ENCODE data around the gene VTN.

The VTN gene

DNA sequence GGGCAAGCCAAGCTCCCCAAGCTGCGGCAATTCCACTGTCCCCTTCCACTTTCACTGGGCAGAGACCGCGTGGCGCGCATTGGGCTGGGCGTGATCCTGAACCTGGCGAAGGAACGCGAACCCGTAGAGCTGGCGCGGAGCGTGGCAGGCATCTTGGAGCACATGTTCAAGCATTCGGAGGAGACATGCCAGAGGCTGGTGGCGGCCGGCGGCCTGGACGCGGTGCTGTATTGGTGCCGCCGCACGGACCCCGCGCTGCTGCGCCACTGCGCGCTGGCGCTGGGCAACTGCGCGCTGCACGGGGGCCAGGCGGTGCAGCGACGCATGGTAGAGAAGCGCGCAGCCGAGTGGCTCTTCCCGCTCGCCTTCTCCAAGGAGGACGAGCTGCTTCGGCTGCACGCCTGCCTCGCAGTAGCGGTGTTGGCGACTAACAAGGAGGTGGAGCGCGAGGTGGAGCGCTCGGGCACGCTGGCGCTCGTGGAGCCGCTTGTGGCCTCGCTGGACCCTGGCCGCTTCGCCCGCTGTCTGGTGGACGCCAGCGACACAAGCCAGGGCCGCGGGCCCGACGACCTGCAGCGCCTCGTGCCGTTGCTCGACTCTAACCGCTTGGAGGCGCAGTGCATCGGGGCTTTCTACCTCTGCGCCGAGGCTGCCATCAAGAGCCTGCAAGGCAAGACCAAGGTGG lies 11.2 kb upstream of the VTN start:
- H3K27ac ChIP-seq (ENCODE audit: low read length): no peak overlapping the region
- H3K36me3 ChIP-seq (ENCODE audit: control insufficient read depth, low read depth, low read length): no peaks in the 10 kb centered on the region
- no peak overlapping the region for H3K9ac ChIP-seq (ENCODE audit: low read length)
- no peak overlapping the region for H3K4me3 ChIP-seq (ENCODE audit: low read length)
- H3K27me3 ChIP-seq (ENCODE audit: control insufficient read depth, insufficient read depth, low read length): peaks cover 61% of the 10 kb centered on the region
- H3K4me1 ChIP-seq (ENCODE audit: control insufficient read depth, low read depth, low read length): no peaks in the 10 kb centered on the region
- no peaks in the 10 kb centered on the region for H3K9me3 ChIP-seq (ENCODE audit: control insufficient read depth, low read depth, low read length)

DNA sequence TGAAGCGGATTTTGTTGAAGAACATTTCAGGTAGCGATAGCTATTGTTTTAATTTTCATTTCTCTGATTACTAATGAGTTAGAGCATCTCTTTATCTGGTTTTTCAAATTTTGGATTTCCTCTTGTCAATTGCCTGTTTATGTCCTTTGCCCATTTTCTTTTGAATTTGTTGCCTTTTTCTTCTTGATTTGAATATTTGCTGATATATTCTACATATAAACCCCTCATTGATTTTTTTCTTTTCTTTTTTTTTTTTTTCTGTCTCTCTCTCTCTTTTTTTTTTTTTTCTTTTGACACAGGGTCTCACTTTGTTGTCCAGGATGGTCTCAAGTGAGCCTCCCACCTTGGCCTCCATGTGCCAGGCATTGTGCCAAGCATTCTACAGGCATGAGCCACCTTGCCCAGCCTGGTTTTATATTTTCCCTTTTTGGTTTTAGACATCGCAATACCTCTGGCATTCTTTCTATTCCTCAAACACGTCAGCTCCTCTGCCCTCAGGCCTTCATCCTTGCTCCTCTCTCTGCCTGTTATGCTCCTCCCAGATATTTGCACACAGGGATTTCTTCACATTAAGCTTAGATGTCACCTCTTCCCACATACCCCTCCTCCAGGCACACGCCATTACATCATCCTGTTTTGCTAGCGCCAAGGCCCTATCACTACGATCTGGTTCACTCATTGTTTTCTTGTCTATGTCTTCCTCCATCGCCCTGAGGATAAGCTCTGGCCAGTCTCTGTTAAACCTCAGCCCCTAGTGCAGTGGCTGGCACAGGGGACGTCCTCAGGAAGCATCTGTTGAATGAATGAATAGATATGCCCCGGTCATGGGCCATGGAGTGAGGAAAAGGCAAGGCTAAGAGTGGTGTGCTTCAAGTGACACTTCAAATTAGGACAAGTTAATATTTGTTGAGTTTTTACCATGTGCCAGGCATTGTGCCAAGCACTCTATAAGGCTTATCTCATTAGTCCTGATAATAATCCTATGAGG lies 10.0 kb upstream of the VTN start:
- H3K9me3 ChIP-seq (ENCODE audit: control insufficient read depth, low read depth, low read length): no peaks in the 10 kb centered on the region
- no peaks in the 10 kb centered on the region for H3K36me3 ChIP-seq (ENCODE audit: control insufficient read depth, low read depth, low read length)
- H3K4me1 ChIP-seq (ENCODE audit: control insufficient read depth, low read depth, low read length): no peaks in the 10 kb centered on the region
- no peak overlapping the region for H3K4me3 ChIP-seq (ENCODE audit: low read length)
- no peak overlapping the region for H3K9ac ChIP-seq (ENCODE audit: low read length)
- peaks cover 49% of the 10 kb centered on the region for H3K27me3 ChIP-seq (ENCODE audit: control insufficient read depth, insufficient read depth, low read length)
- H3K27ac ChIP-seq (ENCODE audit: low read length): no peak overlapping the region

DNA sequence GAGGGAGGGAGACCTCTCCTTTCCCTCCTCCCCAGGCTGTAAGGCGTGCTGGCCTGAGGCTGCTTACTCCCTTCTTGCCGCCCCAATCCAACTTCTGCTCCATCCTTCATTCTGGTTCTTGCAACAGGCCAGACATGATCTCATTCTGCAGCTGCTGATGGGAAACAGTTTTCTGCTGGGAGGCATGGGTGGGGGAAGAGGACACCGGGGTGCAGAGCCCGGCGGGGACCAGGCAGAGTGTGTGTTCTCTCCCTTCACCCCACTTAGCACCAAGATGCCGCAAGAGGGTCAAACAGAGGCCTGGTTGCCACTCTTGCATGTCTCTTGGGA lies 2.8 kb upstream of the VTN start:
- no peak overlapping the region for H3K9ac ChIP-seq (ENCODE audit: low read length)

GRCh38 chr17:28372203-28372944 lies 2.3 kb upstream of the VTN start:
- peaks cover 12% of the 10 kb centered on the region for H3K4me1 ChIP-seq (ENCODE audit: control insufficient read depth, low read depth, low read length)
- H3K27me3 ChIP-seq (ENCODE audit: control insufficient read depth, insufficient read depth, low read length): peaks cover 19% of the 10 kb centered on the region
- H3K36me3 ChIP-seq (ENCODE audit: control insufficient read depth, low read depth, low read length): no peaks in the 10 kb centered on the region
- peak overlapping the region; percentile 41 for H3K9ac ChIP-seq (ENCODE audit: low read length)
- H3K9me3 ChIP-seq (ENCODE audit: control insufficient read depth, low read depth, low read length): no peaks in the 10 kb centered on the region
- no peak overlapping the region for H3K27ac ChIP-seq (ENCODE audit: low read length)
- peak overlapping the region; percentile 67 for H3K4me3 ChIP-seq (ENCODE audit: low read length)

More for the DNA sequence above, 2.8 kb upstream of the VTN start:
- peaks cover 12% of the 10 kb centered on the region for H3K4me1 ChIP-seq (ENCODE audit: control insufficient read depth, low read depth, low read length)
- H3K27me3 ChIP-seq (ENCODE audit: control insufficient read depth, insufficient read depth, low read length): peaks cover 19% of the 10 kb centered on the region
- no peak overlapping the region for H3K27ac ChIP-seq (ENCODE audit: low read length)
- H3K9me3 ChIP-seq (ENCODE audit: control insufficient read depth, low read depth, low read length): no peaks in the 10 kb centered on the region
- H3K4me3 ChIP-seq (ENCODE audit: low read length): peak overlapping the region; percentile 67
- H3K36me3 ChIP-seq (ENCODE audit: control insufficient read depth, low read depth, low read length): no peaks in the 10 kb centered on the region

DNA sequence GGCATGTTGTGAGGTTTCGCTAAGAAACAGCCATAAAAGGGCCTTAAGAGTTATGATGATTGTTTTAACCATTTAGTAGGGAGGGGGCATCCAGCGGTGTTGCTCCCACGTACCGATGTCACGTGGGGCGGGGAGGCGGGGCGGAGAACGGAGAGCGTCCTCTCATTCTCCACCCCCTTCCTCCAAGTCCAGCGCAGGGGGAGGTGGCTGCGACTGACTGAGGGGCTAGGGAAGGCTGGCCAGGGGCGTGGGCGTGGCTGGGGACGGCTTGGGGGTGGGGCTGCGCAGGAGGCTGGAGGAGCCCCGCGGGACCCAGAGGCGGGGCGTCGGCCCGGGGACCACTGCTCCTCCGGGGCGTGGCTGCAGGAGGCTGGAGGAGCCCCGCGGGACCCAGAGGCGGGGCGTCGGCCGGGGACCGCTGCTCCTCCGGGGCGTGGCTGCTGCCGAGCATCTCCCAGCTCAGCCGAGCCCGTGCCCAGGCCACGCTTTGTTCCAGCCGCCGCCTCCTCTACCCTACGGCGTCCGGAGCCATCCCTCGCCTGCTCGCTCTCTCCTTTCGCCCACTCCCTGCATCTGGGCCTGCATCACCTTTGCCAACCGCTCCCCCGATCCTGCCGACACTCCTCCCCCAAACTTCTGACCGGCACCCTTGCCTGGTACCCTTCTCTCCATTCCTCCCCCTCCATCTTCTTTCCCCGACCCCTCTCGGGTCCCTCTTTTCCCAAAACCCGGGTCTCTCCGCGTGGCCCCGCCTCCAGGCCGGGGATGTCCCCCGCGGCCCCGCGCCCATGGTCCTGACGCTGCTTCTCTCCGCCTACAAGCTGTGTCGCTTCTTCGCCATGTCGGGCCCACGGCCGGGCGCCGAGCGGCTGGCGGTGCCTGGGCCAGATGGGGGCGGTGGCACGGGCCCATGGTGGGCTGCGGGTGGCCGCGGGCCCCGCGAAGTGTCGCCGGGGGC lies 1.4 kb upstream of the VTN start, which contains the start of gene SARM1:
SARM1 (plus strand) TSS at position 450 of the 958 bp plus-strand sequence; CDS start at position 789, 339 bp downstream.
- Histone ChIP-seq H3K36me3 (ENCODE audit: control insufficient read depth, low read depth, low read length) (no peaks in the 10 kb centered on the region), H3K9ac (ENCODE audit: low read length) (peak within 1 kb of the TSS; percentile 41), H3K4me1 (ENCODE audit: control insufficient read depth, low read depth, low read length) (peaks cover 12% of the 10 kb centered on the region), H3K27ac (ENCODE audit: low read length) (no peak within 1 kb of the TSS), H3K9me3 (ENCODE audit: control insufficient read depth, low read depth, low read length) (no peaks in the 10 kb centered on the region), H3K4me3 (ENCODE audit: low read length) (peak within 1 kb of the TSS; percentile 67), H3K27me3 (ENCODE audit: control insufficient read depth, insufficient read depth, low read length) (peaks cover 19% of the 10 kb centered on the region)

- Histone ChIP-seq H3K27me3 (ENCODE audit: control insufficient read depth, insufficient read depth, low read length) (peaks cover 19% of the 10 kb centered on the region), H3K4me1 (ENCODE audit: control insufficient read depth, low read depth, low read length) (peaks cover 12% of the 10 kb centered on the region), H3K36me3 (ENCODE audit: control insufficient read depth, low read depth, low read length) (no peaks in the 10 kb centered on the region), H3K4me3 (ENCODE audit: low read length) (peak overlapping the region; percentile 56), H3K9ac (ENCODE audit: low read length) (no peak overlapping the region), H3K9me3 (ENCODE audit: control insufficient read depth, low read depth, low read length) (no peaks in the 10 kb centered on the region), H3K27ac (ENCODE audit: low read length) (no peak overlapping the region)
Observed at GRCh38 chr17:28370744-28371103, 617 bp upstream of the VTN start.

DNA sequence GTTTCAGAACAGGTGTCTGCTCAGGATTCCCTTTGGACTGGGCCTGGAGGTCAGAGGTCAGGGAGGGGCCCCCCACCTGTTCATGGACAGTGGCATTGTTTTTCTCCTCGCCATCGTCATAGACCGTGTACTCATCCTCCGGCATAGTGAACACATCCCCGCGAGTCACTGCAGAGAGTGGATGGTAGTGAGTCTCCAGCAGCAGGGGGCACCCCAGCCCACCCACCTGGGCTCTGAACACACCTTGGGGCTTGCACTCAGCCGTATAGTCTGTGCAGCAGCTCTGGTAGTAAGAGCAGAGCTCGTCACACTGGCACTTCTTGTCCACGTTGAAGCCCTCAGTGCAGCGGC lies 448 bp downstream of the VTN start:
- Histone ChIP-seq H3K4me1 (ENCODE audit: control insufficient read depth, low read depth, low read length) (peaks cover 12% of the 10 kb centered on the region), H3K9me3 (ENCODE audit: control insufficient read depth, low read depth, low read length) (no peaks in the 10 kb centered on the region), H3K27ac (ENCODE audit: low read length) (no peak overlapping the region), H3K9ac (ENCODE audit: low read length) (no peak overlapping the region), H3K36me3 (ENCODE audit: control insufficient read depth, low read depth, low read length) (no peaks in the 10 kb centered on the region), H3K27me3 (ENCODE audit: control insufficient read depth, insufficient read depth, low read length) (peaks cover 19% of the 10 kb centered on the region), H3K4me3 (ENCODE audit: low read length) (no peak overlapping the region)

- Histone ChIP-seq H3K9me3 (ENCODE audit: control insufficient read depth, low read depth, low read length) (no peaks in the 10 kb centered on the region), H3K36me3 (ENCODE audit: control insufficient read depth, low read depth, low read length) (no peaks in the 10 kb centered on the region), H3K4me3 (ENCODE audit: low read length) (no peak overlapping the region), H3K4me1 (ENCODE audit: control insufficient read depth, low read depth, low read length) (peaks cover 12% of the 10 kb centered on the region), H3K27me3 (ENCODE audit: control insufficient read depth, insufficient read depth, low read length) (peaks cover 19% of the 10 kb centered on the region), H3K9ac (ENCODE audit: low read length) (no peak overlapping the region), H3K27ac (ENCODE audit: low read length) (no peak overlapping the region)
Observed at GRCh38 chr17:28368915-28369683, 1.0 kb downstream of the VTN start.

GRCh38 chr17:28368306-28368831 lies 1.7 kb downstream of the VTN start:
- Histone ChIP-seq H3K27ac (ENCODE audit: low read length) (no peak overlapping the region), H3K9ac (ENCODE audit: low read length) (no peak overlapping the region), H3K9me3 (ENCODE audit: control insufficient read depth, low read depth, low read length) (no peaks in the 10 kb centered on the region), H3K4me3 (ENCODE audit: low read length) (no peak overlapping the region), H3K27me3 (ENCODE audit: control insufficient read depth, insufficient read depth, low read length) (peaks cover 12% of the 10 kb centered on the region), H3K4me1 (ENCODE audit: control insufficient read depth, low read depth, low read length) (peaks cover 12% of the 10 kb centered on the region), H3K36me3 (ENCODE audit: control insufficient read depth, low read depth, low read length) (peaks cover 2% of the 10 kb centered on the region)

GRCh38 chr17:28367641-28368305 lies 2.3 kb downstream of the VTN start:
- Histone ChIP-seq H3K4me1 (ENCODE audit: control insufficient read depth, low read depth, low read length) (peaks cover 12% of the 10 kb centered on the region), H3K4me3 (ENCODE audit: low read length) (no peak overlapping the region), H3K9ac (ENCODE audit: low read length) (no peak overlapping the region), H3K27ac (ENCODE audit: low read length) (no peak overlapping the region), H3K36me3 (ENCODE audit: control insufficient read depth, low read depth, low read length) (peaks cover 8% of the 10 kb centered on the region), H3K9me3 (ENCODE audit: control insufficient read depth, low read depth, low read length) (no peaks in the 10 kb centered on the region), H3K27me3 (ENCODE audit: control insufficient read depth, insufficient read depth, low read length) (peaks cover 6% of the 10 kb centered on the region)
